Measurements from ENCODE around the gene SUCNR1.

SUCNR1 gene

GRCh38 chr3:151933234-151933853, 59.9 kb downstream of the SUCNR1 start:
- DNase-seq (ENCODE audit: low read depth in 4 of 4, low spot score in 1 of 4) = no peak

Data from stimulated activated CD4-positive, alpha-beta T cell treated with anti-CD3 and anti-CD28 coated beads, Interleukin-1b, Interleukin-23, amount 100 ng/mL, for 24 hours (primary cell).